Smooth muscle cell (in vitro differentiated cells): Measurements from ENCODE around the gene TAMALIN. TPM values are rescaled to one million over a fixed set of nuclear protein-coding genes. Genes with fewer than 3 reads are reported as not detected.

Source experiments
- DNase-seq: peaks from one replicate; lab custom pipeline; 2025; ENCODE audit not compliant: unreplicated experiment; lab: John Stamatoyannopoulos, UW
- H2AFZ ChIP-seq: fragments of 200-600 bp; sonication (generic); 2 replicates; pipeline ENCODE4 v1.6.0; 2016; ENCODE audit warnings: antibody characterized with exemption, low read depth, mild to moderate bottlenecking
- H3F3A ChIP-seq: fragments of 200-600 bp; sonication (generic); 2 replicates; pipeline ENCODE4 v1.6.0; 2017; ENCODE audit warnings: antibody characterized with exemption, low read depth
- H3K27ac ChIP-seq: fragments of 200-600 bp; sonication (generic); 2 replicates; pipeline ENCODE4 v1.5.1; 2016; ENCODE audit warnings: low read depth, mild to moderate bottlenecking
- H3K27me3 ChIP-seq: fragments of 200-600 bp; sonication (generic); 2 replicates; pipeline ENCODE4 v1.6.1; 2016; ENCODE audit warnings: low read depth, mild to moderate bottlenecking
- H3K36me3 ChIP-seq: fragments of 200-600 bp; sonication (generic); 2 replicates; pipeline ENCODE4 v1.5.1; 2016; ENCODE audit warnings: low read depth
- H3K4me1 ChIP-seq: fragments of 200-600 bp; sonication (generic); 2 replicates; pipeline ENCODE4 v1.5.1; 2016; ENCODE audit warnings: low read depth
- H3K4me2 ChIP-seq: fragments of 200-600 bp; sonication (generic); 2 replicates; pipeline ENCODE4 v1.6.0; 2016; ENCODE audit warnings: mild to moderate bottlenecking
- H3K4me3 ChIP-seq: fragments of 200-600 bp; sonication (generic); 2 replicates; pipeline ENCODE4 v1.5.1; 2016; ENCODE audit warnings: mild to moderate bottlenecking
- H3K79me2 ChIP-seq: fragments of 200-600 bp; sonication (generic); 2 replicates; pipeline ENCODE4 v1.6.0; 2016; ENCODE audit warnings: low read depth, mild to moderate bottlenecking
- H3K9ac ChIP-seq: fragments of 200-600 bp; sonication (generic); 2 replicates; pipeline ENCODE4 v1.6.0; 2016; ENCODE audit warnings: low read depth
- H3K9me3 ChIP-seq: fragments of 200-600 bp; sonication (generic); replicated peaks from 2 replicates; pipeline ENCODE4 v1.5.1; 2016; ENCODE audit warnings: low read depth
- H4K20me1 ChIP-seq: fragments of 200-600 bp; sonication (generic); 2 replicates; pipeline ENCODE4 v1.6.0; 2016; ENCODE audit warnings: low read depth
- CTCF ChIP-seq: fragments of 200-600 bp; sonication (generic); IDR thresholded peaks from 2 replicates; pipeline ENCODE4 v1.5.1; 2017; ENCODE audit warnings: borderline replicate concordance, mild to moderate bottlenecking, antibody characterized with exemption; ENCODE audit not compliant: insufficient read depth, poor library complexity, severe bottlenecking
- WGBS: methylation state at CpG from one replicate; pipeline ENCODE4 v1.1.7; 2016; ENCODE audit warnings: low lambda C conversion rate; 5-methylcytosine and 5-hydroxymethylcytosine counted together
- polyA plus RNA-seq: library from polyadenylated mRNA; unstranded; fragments of >200 nt; fragmentation: Nextera tagmentation; extraction: Ambion mirVana; gene quantifications from 2 replicates; pipeline ENCODE4 v1.2.1, GENCODE V29; 2016
- total RNA-seq: library from RNA; depleted of rRNA; stranded (reverse); fragments of >200 nt; gene quantifications from 2 replicates; pipeline ENCODE4 v1.2.3, GENCODE V29; 2014

The TAMALIN gene
- total and polyA plus RNA-seq, 2 experiments from 2014 or later, result 4.1 to 32.4 TPM

GRCh38 chr12:52003591-52003990, 3.2 kb upstream of the TAMALIN start:
- H3K4me2 ChIP-seq, result no peak overlapping the region
- no peaks in the 10 kb centered on the region for H3K27me3 ChIP-seq
- no peak overlapping the region for H3K4me3 ChIP-seq
- H3F3A ChIP-seq, result no peaks in the 10 kb centered on the region
- no peak for DNase-seq
- H3K27ac ChIP-seq, result no peak overlapping the region
- H3K79me2 ChIP-seq, result peaks cover 7% of the 10 kb centered on the region
- H2AFZ ChIP-seq, result no peak overlapping the region
- no peak for TF ChIP-seq CTCF
- H3K36me3 ChIP-seq, result no peaks in the 10 kb centered on the region
- H3K9me3 ChIP-seq, result no peaks in the 10 kb centered on the region
- WGBS, result 93% methylated on average over 6 of the region's 6 CpGs
- H3K4me1 ChIP-seq, result no peaks in the 10 kb centered on the region
- H4K20me1 ChIP-seq, result peaks cover 10% of the 10 kb centered on the region
- H3K9ac ChIP-seq, result no peak overlapping the region

- peaks cover 7% of the 10 kb centered on the region for H3K79me2 ChIP-seq
- 52% methylated on average over 5 of the region's 5 CpGs for WGBS
- no peaks in the 10 kb centered on the region for H3K27me3 ChIP-seq
- peak; percentile 62 for TF ChIP-seq CTCF
- no peak overlapping the region for H3K4me3 ChIP-seq
- H4K20me1 ChIP-seq, result peaks cover 10% of the 10 kb centered on the region
- H3K27ac ChIP-seq, result no peak overlapping the region
- no peak overlapping the region for H3K9ac ChIP-seq
- H3F3A ChIP-seq, result peaks cover 5% of the 10 kb centered on the region
- H3K36me3 ChIP-seq, result no peaks in the 10 kb centered on the region
- H3K9me3 ChIP-seq, result no peaks in the 10 kb centered on the region
- no peak overlapping the region for H3K4me2 ChIP-seq
- no peak overlapping the region for H2AFZ ChIP-seq
- peaks cover 2% of the 10 kb centered on the region for H3K4me1 ChIP-seq
- peak; percentile 20 for DNase-seq
Measured at GRCh38 chr12:52004042-52004648, 2.6 kb upstream of the TAMALIN start.

GRCh38 chr12:52005218-52005902, 1.4 kb upstream of the TAMALIN start:
- no peak overlapping the region for H3K4me2 ChIP-seq
- no peaks in the 10 kb centered on the region for H3K36me3 ChIP-seq
- no peak for DNase-seq
- WGBS, result 80% methylated on average over 10 of the region's 10 CpGs
- H3K27me3 ChIP-seq, result no peaks in the 10 kb centered on the region
- H3K79me2 ChIP-seq, result peaks cover 7% of the 10 kb centered on the region
- no peak overlapping the region for H3K27ac ChIP-seq
- no peaks in the 10 kb centered on the region for H3K9me3 ChIP-seq
- no peak overlapping the region for H3K9ac ChIP-seq
- no peak for TF ChIP-seq CTCF
- peaks cover 13% of the 10 kb centered on the region for H3F3A ChIP-seq
- peaks cover 10% of the 10 kb centered on the region for H4K20me1 ChIP-seq
- H3K4me3 ChIP-seq, result no peak overlapping the region
- peaks cover 13% of the 10 kb centered on the region for H3K4me1 ChIP-seq
- H2AFZ ChIP-seq, result no peak overlapping the region
